Caco-2 (cell line): ENCODE results near the gene SELENOS. TPM values are rescaled to one million over a fixed set of nuclear protein-coding genes. Genes with fewer than 3 reads are reported as not detected.

Experiments
- BruUV-seq: library from RNA; stranded (reverse); fragments of 400-500 nt; replicated peaks from 2 replicates; lab custom pipeline; 2021; lab: Mats Ljungman, UMichigan
- CTCF ChIA-PET: fragments of 300-600 bp; sonication (Branson Sonifier 250); formaldehyde crosslinking; loops from one replicate; lab custom pipeline; 2022; ENCODE audit warnings: antibody characterized with exemption; lab: Charles Lee
- POLR2A ChIA-PET: fragments of 300-600 bp; sonication (Branson Sonifier 250); formaldehyde crosslinking; loops from one replicate; lab custom pipeline; 2022; ENCODE audit warnings: antibody characterized with exemption; lab: Charles Lee
- DNase-seq, 2 experiments: peaks; one replicate each; pipeline versions ENCODE4 v3.0.0 to v3.0.0-alpha.2; 2020 to 2022
- H3K27me3 ChIP-seq: replicated peaks from 2 replicates; pipeline ENCODE4 v1.6.0; 2011; ENCODE audit warnings: low read length; ENCODE audit not compliant: control insufficient read depth, insufficient read depth
- H3K36me3 ChIP-seq: 2 replicates; pipeline ENCODE4 v1.5.1; 2011; ENCODE audit warnings: low read length; ENCODE audit not compliant: control insufficient read depth, insufficient read depth
- H3K4me1 ChIP-seq: fragments of 250-450 bp; sonication (Bioruptor Pico); 2 replicates; pipeline ENCODE4 v1.5.1; 2020; ENCODE audit warnings: mild to moderate bottlenecking
- H3K4me3 ChIP-seq: 2 replicates; pipeline ENCODE4 v1.5.1; 2011; ENCODE audit warnings: low read depth, mild to moderate bottlenecking, control low read depth, low read length
- H3K9me3 ChIP-seq: fragments of 250-450 bp; sonication (Bioruptor Pico); 2 replicates; pipeline ENCODE4 v1.5.1; 2020; ENCODE audit warnings: mild to moderate bottlenecking, moderate library complexity
- H3K27ac Mint-ChIP-seq: one replicate; pipeline ENCODE4 v1.8.0; 2022; ENCODE audit warnings: mixed read lengths; ENCODE audit not compliant: unreplicated experiment
- H3K27me3 Mint-ChIP-seq: one replicate; pipeline ENCODE4 v1.8.0; 2022; ENCODE audit warnings: mixed read lengths; ENCODE audit not compliant: insufficient read depth, unreplicated experiment
- H3K36me3 Mint-ChIP-seq: one replicate; pipeline ENCODE4 v1.8.0; 2022; ENCODE audit warnings: mild to moderate bottlenecking, mixed read lengths; ENCODE audit not compliant: insufficient read depth, unreplicated experiment
- H3K4me1 Mint-ChIP-seq: one replicate; pipeline ENCODE4 v1.8.0; 2022; ENCODE audit warnings: low read depth, mixed read lengths; ENCODE audit not compliant: unreplicated experiment
- H3K4me3 Mint-ChIP-seq: one replicate; pipeline ENCODE4 v1.8.0; 2022; ENCODE audit warnings: mild to moderate bottlenecking, moderate library complexity, mixed read lengths; ENCODE audit not compliant: unreplicated experiment
- H3K9me3 Mint-ChIP-seq: one replicate; pipeline ENCODE4 v1.8.0; 2022; ENCODE audit warnings: mixed read lengths; ENCODE audit not compliant: unreplicated experiment
- CTCF ChIP-seq, 2 experiments: fragments of 200-600 bp in 1 of 2; IDR thresholded peaks; 1 replicate in 1 of 2; 2 replicates in 1 of 2; pipeline versions ENCODE4 v1.5.1 to v1.8.0; 2011 to 2022; ENCODE audit warnings: antibody characterized with exemption in 1 of 2, control low read depth in 1 of 2, inconsistent platforms in 1 of 2, low read depth in 1 of 2, low read length in 1 of 2, mild to moderate bottlenecking in 1 of 2, moderate library complexity in 1 of 2; ENCODE audit not compliant: insufficient read depth in 1 of 2, severe bottlenecking in 1 of 2, unreplicated experiment in 1 of 2
- intact Hi-C: fragments of 100-400 bp; cut with micrococcal nuclease; formaldehyde crosslinking; loops from one replicate; pipeline ENCODE4 v1.10.0; 2022; ENCODE audit not compliant: unreplicated experiment
- total RNA-seq: library from RNA; stranded (reverse); gene quantifications from 2 replicates; pipeline ENCODE4 v1.2.3, GENCODE V29; 2022

SELENOS gene
- total RNA-seq, 1 experiment from 2014 or later: 71.3 TPM

GRCh38 chr15:101237251-101237650 lies 40.0 kb downstream of the SELENOS start:
- Histone ChIP-seq H3K36me3 (no peaks in the 10 kb centered on the region), H3K27me3 (no peaks in the 10 kb centered on the region), H3K9me3 (no peaks in the 10 kb centered on the region), H3K4me1 (no peaks in the 10 kb centered on the region), H3K4me3 (no peak overlapping the region)
- no peak overlapping the region for H3K27ac Mint-ChIP-seq
- intact Hi-C loops: no loop called here
- H3K36me3 Mint-ChIP-seq: peaks cover 13% of the 10 kb centered on the region
- no peaks in the 10 kb centered on the region for H3K27me3 Mint-ChIP-seq
- no peak for DNase-seq
- H3K9me3 Mint-ChIP-seq: no peaks in the 10 kb centered on the region
- no peak for TF ChIP-seq CTCF (IDR thresholded peaks at IDR 0.05; ENCODE audit: insufficient read depth in 1 of 2, low read depth in 1 of 2, low read length in 1 of 2, severe bottlenecking in 1 of 2, unreplicated experiment in 1 of 2)
- no peaks in the 10 kb centered on the region for H3K4me1 Mint-ChIP-seq
- H3K4me3 Mint-ChIP-seq: no peak overlapping the region
- CTCF ChIA-PET: no interaction called here
- POLR2A ChIA-PET: no interaction called here
- no TSS peak for BruUV-seq

- Histone ChIP-seq H3K27me3 (no peaks in the 10 kb centered on the region), H3K4me3 (no peak overlapping the region), H3K4me1 (no peaks in the 10 kb centered on the region), H3K36me3 (no peaks in the 10 kb centered on the region), H3K9me3 (no peaks in the 10 kb centered on the region)
- ChIA-PET POLR2A (no interaction called here), CTCF (no interaction called here)
- Mint-ChIP-seq H3K9me3 (no peaks in the 10 kb centered on the region), H3K4me3 (no peak overlapping the region), H3K36me3 (peaks cover 13% of the 10 kb centered on the region), H3K27me3 (no peaks in the 10 kb centered on the region), H3K4me1 (no peaks in the 10 kb centered on the region), H3K27ac (no peak overlapping the region)
- no peak for TF ChIP-seq CTCF (IDR thresholded peaks at IDR 0.05; ENCODE audit: insufficient read depth in 1 of 2, low read depth in 1 of 2, low read length in 1 of 2, severe bottlenecking in 1 of 2, unreplicated experiment in 1 of 2)
- no TSS peak for BruUV-seq
- intact Hi-C loops: no loop called here
- no peak for DNase-seq
These were observed 43.5 kb downstream of the SELENOS start for GRCh38 chr15:101233651-101234280.

- CTCF ChIA-PET: no interaction called here
- peaks cover 13% of the 10 kb centered on the region for H3K36me3 Mint-ChIP-seq
- no peaks in the 10 kb centered on the region for H3K9me3 ChIP-seq
- no peaks in the 10 kb centered on the region for H3K27me3 Mint-ChIP-seq
- H3K4me1 ChIP-seq: no peaks in the 10 kb centered on the region
- no peak overlapping the region for H3K4me3 ChIP-seq
- no peaks in the 10 kb centered on the region for H3K36me3 ChIP-seq
- H3K4me3 Mint-ChIP-seq: no peak overlapping the region
- no peaks in the 10 kb centered on the region for H3K4me1 Mint-ChIP-seq
- intact Hi-C loops: no loop called here
- H3K27ac Mint-ChIP-seq: no peak overlapping the region
- no peak for TF ChIP-seq CTCF (IDR thresholded peaks at IDR 0.05; ENCODE audit: insufficient read depth in 1 of 2, low read depth in 1 of 2, low read length in 1 of 2, severe bottlenecking in 1 of 2, unreplicated experiment in 1 of 2)
- no peaks in the 10 kb centered on the region for H3K9me3 Mint-ChIP-seq
- no peaks in the 10 kb centered on the region for H3K27me3 ChIP-seq
- DNase-seq: no peak
- no TSS peak for BruUV-seq
- POLR2A ChIA-PET: no interaction called here
These were observed 44.6 kb downstream of the SELENOS start for GRCh38 chr15:101232677-101233076.
